Activated CD8-positive, alpha-beta memory T cell treated with anti-CD3 and anti-CD28 coated beads, Interleukin-2, amount 10 ng/mL, durations not matched to agents 7 days and 5 days (primary cell): ENCODE results near the gene BTRC. TPM values are rescaled to one million over a fixed set of nuclear protein-coding genes. Genes with fewer than 3 reads are reported as not detected.

Experiments
- ATAC-seq: fragments of 150-1000 bp; cut with Tn5 transposase; one replicate; pipeline ENCODE4 v1.10.0; 2021; ENCODE audit warnings: moderate library complexity
- CTCF ChIA-PET: fragments of 350-600 bp; sonication (Branson Sonifier 250); formaldehyde crosslinking; loops from one replicate; lab custom pipeline; 2021; ENCODE audit warnings: antibody characterized with exemption; lab: Charles Lee
- DNase-seq: peaks from one replicate; pipeline ENCODE4 v3.0.0-alpha.2; 2020
- H3K27ac Mint-ChIP-seq: one replicate; pipeline ENCODE4 v1.8.0; 2021; ENCODE audit warnings: mild to moderate bottlenecking, mixed read lengths
- H3K27me3 Mint-ChIP-seq: one replicate; pipeline ENCODE4 v1.8.0; 2021; ENCODE audit warnings: mixed read lengths
- H3K36me3 Mint-ChIP-seq: one replicate; pipeline ENCODE4 v1.8.0; 2021; ENCODE audit warnings: mild to moderate bottlenecking, mixed read lengths
- H3K4me1 Mint-ChIP-seq: one replicate; pipeline ENCODE4 v1.8.0; 2021; ENCODE audit warnings: mixed read lengths
- H3K4me3 Mint-ChIP-seq: one replicate; pipeline ENCODE4 v1.8.0; 2021; ENCODE audit warnings: mild to moderate bottlenecking, moderate library complexity, mixed read lengths
- H3K9me3 Mint-ChIP-seq: one replicate; pipeline ENCODE4 v1.8.0; 2022; ENCODE audit warnings: low read depth, mixed read lengths
- total RNA-seq, 2 experiments: library from RNA; stranded (reverse); gene quantifications; one replicate each; pipeline ENCODE4 v1.2.3, GENCODE V29; 2021

Gene BTRC
- total RNA-seq, 2 experiments from 2014 or later, result 10.9 to 13.8 TPM

- CTCF ChIA-PET, result interaction anchor here (1.0 to 1.3 kb wide), 3 partner anchors 10 to 12 kb away, joined by 3 to 5 read pairs (median 4); no protein-coding TSS in a partner anchor
- H3K4me3 Mint-ChIP-seq, result no peak overlapping the region
- peak; percentile 23 for DNase-seq
- peaks cover 7% of the 10 kb centered on the region for H3K27me3 Mint-ChIP-seq
- no peak overlapping the region for H3K27ac Mint-ChIP-seq
- H3K4me1 Mint-ChIP-seq, result peaks cover 19% of the 10 kb centered on the region
- no peaks in the 10 kb centered on the region for H3K36me3 Mint-ChIP-seq
- no peak for ATAC-seq
- H3K9me3 Mint-ChIP-seq, result no peaks in the 10 kb centered on the region
Measured at GRCh38 chr10:101559596-101560297, 205.8 kb downstream of the BTRC start.

GRCh38 chr10:101560298-101561067, 206.5 kb downstream of the BTRC start:
- Mint-ChIP-seq H3K27me3 (peaks cover 14% of the 10 kb centered on the region), H3K36me3 (no peaks in the 10 kb centered on the region), H3K9me3 (no peaks in the 10 kb centered on the region), H3K27ac (no peak overlapping the region), H3K4me3 (no peak overlapping the region), H3K4me1 (peaks cover 19% of the 10 kb centered on the region)
- DNase-seq (peak; percentile 36), ATAC-seq (peak; percentile 12)
- CTCF ChIA-PET, result interaction anchor here (1.0 to 1.3 kb wide), 3 partner anchors 9 to 11 kb away, joined by 3 to 5 read pairs (median 4); no protein-coding TSS in a partner anchor

GRCh38 chr10:101561068-101561915, 207.3 kb downstream of the BTRC start:
- Mint-ChIP-seq H3K36me3 (no peaks in the 10 kb centered on the region), H3K27ac (no peak overlapping the region), H3K9me3 (no peaks in the 10 kb centered on the region), H3K27me3 (peaks cover 22% of the 10 kb centered on the region), H3K4me3 (no peak overlapping the region), H3K4me1 (peaks cover 21% of the 10 kb centered on the region)
- ATAC-seq (no peak), DNase-seq (peak; percentile 16)
- CTCF ChIA-PET, result interaction anchor here (0.9 to 1.4 kb wide), 3 partner anchors 8 to 10 kb away, joined by 3 to 4 read pairs (median 4); no protein-coding TSS in a partner anchor

GRCh38 chr10:101562231-101562630, 208.3 kb downstream of the BTRC start:
- peaks cover 25% of the 10 kb centered on the region for H3K4me1 Mint-ChIP-seq
- no peaks in the 10 kb centered on the region for H3K9me3 Mint-ChIP-seq
- no peaks in the 10 kb centered on the region for H3K36me3 Mint-ChIP-seq
- no peak for ATAC-seq
- DNase-seq, result peak; percentile 40
- no peak overlapping the region for H3K27ac Mint-ChIP-seq
- H3K27me3 Mint-ChIP-seq, result peaks cover 29% of the 10 kb centered on the region
- CTCF ChIA-PET, result interaction anchor here (0.9 to 1.4 kb wide), 2 partner anchors 8 to 9 kb away, joined by 4 read pairs; no protein-coding TSS in a partner anchor
- no peak overlapping the region for H3K4me3 Mint-ChIP-seq

GRCh38 chr10:101563007-101563406, 209.0 kb downstream of the BTRC start:
- Mint-ChIP-seq H3K27ac (no peak overlapping the region), H3K9me3 (no peaks in the 10 kb centered on the region), H3K27me3 (peaks cover 36% of the 10 kb centered on the region), H3K4me1 (peaks cover 21% of the 10 kb centered on the region), H3K36me3 (no peaks in the 10 kb centered on the region), H3K4me3 (no peak overlapping the region)
- ATAC-seq, result no peak
- CTCF ChIA-PET, result interaction anchor here (1.4 kb wide), 1 partner anchor 8 kb away, joined by 4 read pairs; no protein-coding TSS in a partner anchor
- DNase-seq, result peak; percentile 38

GRCh38 chr10:101563497-101564040, 209.6 kb downstream of the BTRC start:
- Mint-ChIP-seq H3K4me3 (no peak overlapping the region), H3K36me3 (no peaks in the 10 kb centered on the region), H3K4me1 (peaks cover 16% of the 10 kb centered on the region), H3K9me3 (no peaks in the 10 kb centered on the region), H3K27ac (no peak overlapping the region), H3K27me3 (peaks cover 42% of the 10 kb centered on the region)
- CTCF ChIA-PET, result no interaction called here
- DNase-seq (peak; percentile 15), ATAC-seq (no peak)

- Mint-ChIP-seq H3K9me3 (no peaks in the 10 kb centered on the region), H3K27me3 (peaks cover 51% of the 10 kb centered on the region)
- CTCF ChIA-PET, result no interaction called here
Measured at GRCh38 chr10:101564490-101564991, 210.6 kb downstream of the BTRC start.

GRCh38 chr10:101565370-101565900, 211.5 kb downstream of the BTRC start:
- CTCF ChIA-PET, result no interaction called here
- Mint-ChIP-seq H3K4me1 (peaks cover 15% of the 10 kb centered on the region), H3K27ac (no peak overlapping the region), H3K36me3 (no peaks in the 10 kb centered on the region), H3K27me3 (peaks cover 55% of the 10 kb centered on the region), H3K4me3 (no peak overlapping the region), H3K9me3 (no peaks in the 10 kb centered on the region)
- ATAC-seq (no peak), DNase-seq (no peak)

More at GRCh38 chr10:101564490-101564991, 210.6 kb downstream of the BTRC start:
- Mint-ChIP-seq H3K4me3 (no peak overlapping the region), H3K4me1 (peaks cover 13% of the 10 kb centered on the region), H3K27ac (no peak overlapping the region), H3K36me3 (no peaks in the 10 kb centered on the region)
- peak; percentile 35 for DNase-seq
- no peak for ATAC-seq

GRCh38 chr10:101565936-101566332, 212.0 kb downstream of the BTRC start:
- H3K4me3 Mint-ChIP-seq, result no peak overlapping the region
- H3K27me3 Mint-ChIP-seq, result peaks cover 55% of the 10 kb centered on the region

GRCh38 chr10:101566333-101567164, 212.6 kb downstream of the BTRC start:
- H3K36me3 Mint-ChIP-seq, result no peaks in the 10 kb centered on the region
- H3K27ac Mint-ChIP-seq, result no peak overlapping the region
- H3K4me1 Mint-ChIP-seq, result peaks cover 17% of the 10 kb centered on the region
- CTCF ChIA-PET, result no interaction called here
- H3K9me3 Mint-ChIP-seq, result no peaks in the 10 kb centered on the region
- peaks cover 55% of the 10 kb centered on the region for H3K27me3 Mint-ChIP-seq
- no peak for ATAC-seq
- H3K4me3 Mint-ChIP-seq, result no peak overlapping the region
- no peak for DNase-seq

More at GRCh38 chr10:101565936-101566332, 212.0 kb downstream of the BTRC start:
- Mint-ChIP-seq H3K36me3 (no peaks in the 10 kb centered on the region), H3K4me1 (peaks cover 17% of the 10 kb centered on the region), H3K27ac (no peak overlapping the region), H3K9me3 (no peaks in the 10 kb centered on the region)
- CTCF ChIA-PET, result no interaction called here
- ATAC-seq (no peak), DNase-seq (no peak)

- Mint-ChIP-seq H3K4me3 (no peak overlapping the region), H3K4me1 (peaks cover 17% of the 10 kb centered on the region), H3K27ac (no peak overlapping the region), H3K9me3 (no peaks in the 10 kb centered on the region), H3K27me3 (peaks cover 53% of the 10 kb centered on the region), H3K36me3 (no peaks in the 10 kb centered on the region)
- ATAC-seq (no peak), DNase-seq (no peak)
- CTCF ChIA-PET, result interaction anchor here (0.6 to 7.3 kb wide), 3 partner anchors 41 to 353 kb away, joined by 3 to 46 read pairs (median 3); no protein-coding TSS in a partner anchor
Measured at GRCh38 chr10:101567165-101568006, 213.4 kb downstream of the BTRC start.
